Stimulated activated CD8-positive, alpha-beta memory T cell treated with anti-CD3 and anti-CD28 coated beads, Interleukin-7, amount 100 ng/mL, for 4 hours (primary cell): ENCODE measurements around the gene BTBD7.
"Not testable (repeated sequence)": the region's sequence is repeated elsewhere in the genome, so short reads cannot be mapped to it uniquely, and the experiment has no call there.

Experiments used
- DNase-seq, 2 donors: peaks; one replicate each; pipeline ENCODE4 v3.0.0-alpha.2; 2020; ENCODE audit warnings: low read depth in 2 of 2

BTBD7 gene

GRCh38 chr14:93249128-93249831, 83.6 kb downstream of the BTBD7 start:
- DNase-seq: no peak

- no peak for DNase-seq
These were observed 86.3 kb downstream of the BTBD7 start for GRCh38 chr14:93246534-93246933.

- no peak for DNase-seq
These were observed 86.9 kb downstream of the BTBD7 start for GRCh38 chr14:93245764-93246420.

- DNase-seq: no peak
These were observed 92.2 kb downstream of the BTBD7 start for GRCh38 chr14:93240678-93241000.

GRCh38 chr14:93239869-93240677, 92.8 kb downstream of the BTBD7 start:
- DNase-seq: no peak

GRCh38 chr14:93234798-93235197, 98.0 kb downstream of the BTBD7 start:
- no peak for DNase-seq

GRCh38 chr14:93233078-93233477, 99.8 kb downstream of the BTBD7 start:
- DNase-seq: not testable (repeated sequence)

- no peak for DNase-seq
These were observed 100.7 kb downstream of the BTBD7 start for GRCh38 chr14:93232159-93232558.

- no peak for DNase-seq
These were observed 101.5 kb downstream of the BTBD7 start for GRCh38 chr14:93231129-93231979.

- no peak for DNase-seq
These were observed 102.3 kb downstream of the BTBD7 start for GRCh38 chr14:93230539-93230938.

- DNase-seq: no peak
These were observed 104.3 kb downstream of the BTBD7 start for GRCh38 chr14:93228550-93228949.

GRCh38 chr14:93223565-93223964, 109.3 kb downstream of the BTBD7 start:
- no peak for DNase-seq

- DNase-seq: no peak
These were observed 112.3 kb downstream of the BTBD7 start for GRCh38 chr14:93220509-93220908.

GRCh38 chr14:93219103-93219726, 113.6 kb downstream of the BTBD7 start:
- peak; percentile 18 to 29 for DNase-seq

- no peak for DNase-seq
These were observed 118.2 kb downstream of the BTBD7 start for GRCh38 chr14:93214598-93214997.

- no peak for DNase-seq
These were observed 120.4 kb downstream of the BTBD7 start for GRCh38 chr14:93212432-93212831.

GRCh38 chr14:93207468-93208308, 125.1 kb downstream of the BTBD7 start:
- no peak for DNase-seq

GRCh38 chr14:93206793-93207467, 125.9 kb downstream of the BTBD7 start, which contains the start of the genes GON7 and UBR7:
Gene GON7 (minus strand): TSS chr14:93207065. CDS start chr14:93207037, 28 bp downstream.
Gene UBR7 (plus strand): TSS chr14:93207256. CDS start chr14:93207292, 36 bp downstream.
- peak; percentile 75 to 79 for DNase-seq

GRCh38 chr14:93201155-93201704, 131.6 kb downstream of the BTBD7 start:
- no peak for DNase-seq
